Activated T-cell treated with anti-CD3 and anti-CD28 coated beads for 24 hours (primary cell): ENCODE data around the gene IGDCC3.
"Not testable (repeated sequence)": the region's sequence is repeated elsewhere in the genome, so short reads cannot be mapped to it uniquely, and the experiment has no call there.

Source experiments
- DNase-seq: peaks from one replicate; pipeline ENCODE4 v3.0.0-alpha.2; 2020; ENCODE audit warnings: low read depth

IGDCC3 gene

GRCh38 chr15:65369212-65369547 is 8.6 kb downstream of the IGDCC3 start:
- no peak for DNase-seq

- no peak for DNase-seq
These were observed 9.2 kb downstream of the IGDCC3 start for GRCh38 chr15:65368302-65369211.

DNA sequence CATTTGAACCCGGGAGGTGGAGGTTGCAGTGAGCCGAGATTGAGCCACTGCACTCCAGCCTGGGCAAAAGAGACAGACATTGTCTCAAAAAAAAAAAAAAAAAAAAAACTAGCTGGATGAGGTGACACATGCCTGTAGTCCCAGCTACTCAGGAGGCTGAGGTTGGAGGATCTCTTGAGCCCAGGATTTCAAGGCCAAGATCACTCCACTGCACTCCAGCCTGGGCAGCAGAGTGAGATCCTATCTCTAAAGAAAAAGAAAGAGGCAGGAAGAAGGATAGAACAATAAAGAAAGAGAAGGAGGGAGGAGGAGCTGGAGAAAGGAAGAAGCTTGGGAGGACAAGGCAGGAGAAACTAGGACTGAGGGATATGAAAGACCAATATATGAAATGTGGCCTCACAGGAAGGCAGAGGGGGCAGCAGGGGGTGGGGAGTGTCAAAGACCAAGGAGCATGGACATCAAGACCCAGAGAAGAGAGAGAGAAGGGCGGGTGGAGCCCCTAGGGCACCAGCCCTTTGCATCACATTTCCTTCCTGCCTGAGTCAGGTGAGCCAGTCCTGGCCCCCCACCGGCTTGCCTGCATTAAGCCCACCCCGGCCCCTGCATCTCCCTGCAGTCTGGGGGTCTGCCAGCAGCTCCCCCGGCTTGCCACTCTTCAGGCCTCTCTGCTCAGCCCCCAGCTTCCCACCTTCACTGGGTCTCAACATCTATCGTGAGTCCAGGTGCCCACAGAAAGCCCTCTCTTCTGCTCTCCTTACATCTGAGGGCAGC is 11.5 kb downstream of the IGDCC3 start:
- no peak for DNase-seq

- no peak for DNase-seq
These were observed 12.6 kb downstream of the IGDCC3 start for GRCh38 chr15:65365229-65365628.

- no peak for DNase-seq
These were observed 14.0 kb downstream of the IGDCC3 start for GRCh38 chr15:65363766-65364165.

DNA sequence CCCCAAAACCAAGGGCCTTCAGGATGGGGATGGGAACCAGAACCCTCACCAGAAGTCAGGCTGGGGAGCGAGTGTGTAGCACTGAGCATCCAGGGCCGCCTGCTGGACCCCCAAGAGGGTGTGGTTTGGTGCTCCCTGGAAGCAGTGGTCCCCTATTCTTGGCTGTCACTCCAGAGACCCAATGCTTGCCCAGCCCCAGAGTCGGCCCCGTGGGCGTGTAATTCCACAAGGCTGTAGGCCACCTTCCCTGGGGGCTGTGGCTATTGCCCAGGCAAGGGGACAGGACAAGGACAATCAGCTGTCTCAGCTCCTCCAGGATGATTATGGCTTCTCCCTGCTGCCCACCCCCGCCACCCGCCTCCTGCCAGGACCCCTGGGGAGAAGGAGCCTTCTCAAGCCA is 14.5 kb downstream of the IGDCC3 start:
- DNase-seq, result no peak

- DNase-seq, result no peak
These were observed 15.3 kb downstream of the IGDCC3 start for GRCh38 chr15:65362491-65362890.

GRCh38 chr15:65361708-65362459 is 15.9 kb downstream of the IGDCC3 start:
- DNase-seq, result no peak

- no peak for DNase-seq
These were observed 17.3 kb downstream of the IGDCC3 start for GRCh38 chr15:65360506-65360905.

DNA sequence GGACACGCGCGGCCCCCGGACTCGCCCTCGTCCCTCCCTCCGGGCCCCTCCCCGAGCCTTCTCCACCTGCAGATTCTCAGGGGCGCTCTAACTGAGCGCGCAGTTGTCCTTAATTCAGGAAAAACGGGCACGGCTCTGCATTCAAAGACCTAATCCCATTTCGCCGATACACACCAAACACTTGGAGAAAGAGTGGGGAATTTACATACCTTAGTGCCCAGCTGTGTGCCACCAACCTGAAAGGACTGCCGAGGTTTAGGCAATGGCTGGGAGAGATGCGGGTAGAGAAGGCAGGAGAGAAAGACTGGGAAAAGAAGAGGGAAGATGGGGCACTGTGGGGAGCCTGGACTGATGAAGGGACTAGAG is 21.8 kb downstream of the IGDCC3 start:
- DNase-seq, result no peak

DNA sequence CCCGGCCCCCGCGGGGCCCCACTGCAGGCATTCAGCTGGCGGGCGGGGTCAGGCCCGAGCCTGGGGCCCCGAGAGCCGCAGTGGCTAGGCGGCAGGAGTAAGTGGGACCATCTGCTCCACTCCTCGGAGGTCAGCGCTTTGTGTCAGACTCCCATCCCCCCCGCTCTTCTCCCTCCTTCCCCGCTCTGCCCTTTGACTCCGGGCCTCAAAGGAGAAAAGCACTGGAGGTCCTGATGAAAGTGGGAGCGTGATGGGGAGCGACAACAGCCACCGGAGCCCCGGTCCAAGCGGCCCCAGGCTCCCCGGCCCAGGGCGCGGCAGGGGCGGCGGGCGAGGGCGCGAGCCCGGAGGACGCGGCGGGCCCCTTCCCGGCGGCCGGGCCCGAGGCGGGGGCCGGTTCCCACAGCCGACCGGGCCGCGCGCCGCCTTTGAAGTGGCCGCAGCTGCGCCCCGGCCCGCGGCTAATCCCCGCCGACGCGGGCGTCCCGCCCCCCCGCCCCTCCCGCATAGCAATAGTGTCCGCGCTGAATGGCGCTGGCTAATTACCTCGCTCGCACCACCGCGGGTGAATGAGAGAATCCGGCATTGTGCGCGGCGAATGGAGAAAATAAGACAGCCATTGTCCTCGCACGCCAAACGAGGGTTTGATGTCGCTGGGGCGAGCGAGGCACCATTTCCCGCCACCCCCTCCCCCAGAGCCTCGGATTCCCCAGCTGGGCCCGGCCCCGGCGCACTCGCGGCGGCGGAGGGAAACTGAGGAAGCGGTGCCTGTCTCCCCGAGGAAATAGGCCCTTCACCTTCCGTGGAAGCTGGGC is 22.4 kb downstream of the IGDCC3 start:
- DNase-seq, result no peak

GRCh38 chr15:65354835-65355172 is 23.0 kb downstream of the IGDCC3 start:
- DNase-seq, result no peak

GRCh38 chr15:65351972-65352371 is 25.8 kb downstream of the IGDCC3 start:
- DNase-seq, result not testable (repeated sequence)

DNA sequence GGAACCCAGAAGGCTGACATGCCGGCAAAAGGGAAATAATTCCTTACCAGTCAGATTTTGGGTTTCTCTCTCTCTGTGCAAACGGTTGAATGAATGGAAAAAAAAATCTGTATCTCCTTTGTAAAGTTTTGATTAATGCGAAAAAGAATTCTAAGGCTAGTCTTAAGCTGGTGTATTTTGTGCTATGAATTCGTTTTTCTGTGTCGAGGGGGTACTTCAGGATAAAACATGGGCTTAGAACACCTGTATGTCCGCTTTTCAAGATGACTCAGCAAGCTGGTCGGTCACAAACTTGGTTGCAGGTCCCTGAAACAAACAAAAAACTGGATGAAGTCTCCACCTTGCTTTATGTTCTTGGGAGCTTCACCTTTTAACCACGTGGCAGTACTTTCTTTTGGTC is 28.5 kb downstream of the IGDCC3 start:
- no peak for DNase-seq

DNA sequence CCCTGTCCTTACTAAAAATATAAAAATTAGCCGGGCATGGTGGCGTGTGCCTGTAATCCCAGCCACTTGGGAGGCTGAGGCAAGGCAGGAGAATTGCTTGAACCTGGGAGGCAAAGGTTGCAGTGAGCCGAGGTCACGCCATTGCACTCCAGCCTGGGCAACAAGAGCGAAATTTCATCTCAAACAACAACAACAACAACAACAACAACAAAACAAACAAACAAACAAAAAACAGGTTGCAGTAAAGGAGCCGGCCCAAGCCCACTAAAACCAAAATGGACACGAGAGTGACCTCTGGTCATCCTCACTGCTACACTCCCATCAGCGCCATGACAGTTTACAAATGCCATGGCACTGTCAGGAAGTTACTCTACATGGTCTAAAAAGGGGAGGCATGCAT is 30.0 kb downstream of the IGDCC3 start:
- not testable (repeated sequence) for DNase-seq

- no peak for DNase-seq
These were observed 30.8 kb downstream of the IGDCC3 start for GRCh38 chr15:65346856-65347598.

DNA sequence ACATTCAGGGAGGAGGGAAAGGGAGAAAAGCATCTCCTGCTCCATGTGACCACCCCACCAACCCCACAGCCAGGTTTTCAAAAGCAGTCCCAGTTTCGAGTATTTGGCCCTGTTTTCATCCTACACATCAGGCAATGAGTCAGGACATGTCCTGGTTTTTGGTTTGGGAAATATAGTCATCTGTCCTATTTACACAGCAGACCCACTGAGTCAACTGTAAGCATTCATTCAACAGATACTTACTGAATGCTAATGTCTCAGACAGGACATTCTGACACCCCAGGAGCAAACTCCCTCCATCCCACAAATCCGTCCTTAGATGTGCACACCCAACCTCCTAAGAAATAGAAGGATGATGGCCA is 32.9 kb downstream of the IGDCC3 start:
- DNase-seq, result no peak

DNA sequence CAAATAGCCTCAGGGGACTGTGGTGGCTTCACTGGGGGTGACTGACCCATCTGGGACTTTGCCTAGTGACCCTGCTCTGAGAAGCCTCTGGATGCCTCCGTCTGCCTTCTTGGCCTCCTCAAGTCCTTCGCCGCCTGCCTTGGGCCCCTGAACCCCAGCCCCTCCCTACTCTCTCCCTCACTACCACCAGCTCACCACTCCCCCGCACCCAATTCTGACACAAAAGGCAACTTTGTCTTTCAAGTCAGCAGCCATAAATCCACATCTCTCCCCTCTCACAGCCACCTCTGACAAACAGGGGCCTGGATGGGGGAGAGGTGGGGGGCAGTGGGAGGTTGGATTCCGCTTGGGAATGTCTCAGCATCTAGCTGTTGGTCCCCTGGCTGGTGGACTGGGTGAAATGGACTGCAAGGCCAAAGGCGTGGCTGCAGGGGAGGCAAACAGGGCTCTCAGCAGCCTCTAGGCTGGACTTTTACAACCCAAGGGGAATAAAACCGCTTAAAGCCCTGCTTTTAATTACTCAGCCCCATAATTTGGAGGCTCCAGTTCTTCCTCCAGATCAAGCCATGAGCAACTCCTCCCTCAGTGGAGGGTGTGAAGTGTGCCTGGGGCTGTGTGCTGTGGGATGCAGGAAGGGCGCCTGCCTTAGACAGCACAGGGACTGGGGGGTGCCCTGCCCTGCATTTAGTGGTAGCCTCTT is 33.4 kb downstream of the IGDCC3 start:
- no peak for DNase-seq

DNA sequence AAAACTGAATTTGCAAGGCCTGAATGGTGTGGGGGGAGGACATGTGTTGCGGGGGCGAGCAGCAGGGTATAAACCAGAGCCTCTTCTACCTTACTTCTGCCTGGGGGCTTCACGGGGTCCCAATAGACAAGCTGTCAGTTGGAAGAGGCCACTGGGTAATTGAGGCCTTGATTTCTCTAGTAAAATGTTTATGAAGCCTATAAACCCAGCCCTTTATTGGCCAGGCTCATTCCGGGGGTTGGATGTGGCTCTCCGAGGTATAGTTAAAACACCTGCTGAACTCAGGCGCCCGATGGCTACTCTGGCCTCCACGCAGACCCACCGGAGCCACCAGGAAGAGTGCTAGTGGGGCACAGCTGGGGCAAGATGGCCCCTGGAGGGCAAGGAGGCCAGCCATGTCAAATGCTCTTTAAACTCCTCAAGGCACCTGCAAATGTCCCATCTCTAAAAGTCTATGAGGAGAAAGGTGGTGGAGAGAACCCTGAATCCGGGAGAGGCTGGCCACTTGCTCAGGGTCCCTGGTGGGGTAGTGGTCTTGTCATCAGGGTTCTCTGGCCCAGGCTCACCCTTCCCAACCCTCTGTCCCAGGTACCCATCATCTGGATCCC is 34.3 kb downstream of the IGDCC3 start:
- no peak for DNase-seq

GRCh38 chr15:65342493-65342892 is 35.3 kb downstream of the IGDCC3 start:
- DNase-seq, result no peak
